OCI-LY7 (cell line): ENCODE measurements around the gene TREML2. TPM values are rescaled to one million over a fixed set of nuclear protein-coding genes. Genes with fewer than 3 reads are reported as not detected.

ENCODE experiments used
- BruUV-seq: library from RNA; stranded (reverse); fragments of 400-500 nt; replicated peaks from 2 replicates; lab custom pipeline; 2021; lab: Mats Ljungman, UMichigan
- CTCF ChIA-PET: fragments of 300-600 bp; sonication (Branson Sonifier 250); formaldehyde crosslinking; loops from one replicate; lab custom pipeline; 2022; ENCODE audit warnings: antibody characterized with exemption; ENCODE audit not compliant: unreplicated experiment; lab: Charles Lee
- POLR2A ChIA-PET: fragments of 300-600 bp; sonication (Branson Sonifier 250); formaldehyde crosslinking; loops from one replicate; lab custom pipeline; 2022; ENCODE audit warnings: antibody characterized with exemption; lab: Charles Lee
- DNase-seq: peaks from one replicate; pipeline ENCODE4 v3.0.0-alpha.2; 2015; ENCODE audit warnings: low spot score
- H2AFZ ChIP-seq: fragments of 200-600 bp; sonication (generic), shearing (Covaris generic); 2 replicates; pipeline ENCODE4 v1.6.1; 2014; ENCODE audit warnings: mild to moderate bottlenecking, antibody characterized with exemption, low read length, moderate library complexity
- H3K27ac ChIP-seq: fragments of 200-600 bp; sonication (generic); 2 replicates; pipeline ENCODE4 v1.5.1; 2014; ENCODE audit warnings: mixed run types, low read depth, mild to moderate bottlenecking, moderate library complexity, low read length, inconsistent platforms; ENCODE audit not compliant: poor library complexity, severe bottlenecking
- H3K36me3 ChIP-seq: fragments of 200-600 bp; sonication (generic); 2 replicates; pipeline ENCODE4 v1.6.1; 2014; ENCODE audit warnings: mild to moderate bottlenecking, antibody characterized with exemption, low read length, moderate library complexity, mixed read lengths; ENCODE audit not compliant: insufficient read depth
- H3K4me1 ChIP-seq: fragments of 200-600 bp; sonication (generic); 2 replicates; pipeline ENCODE4 v1.5.1; 2014; ENCODE audit warnings: mild to moderate bottlenecking, low read length; ENCODE audit not compliant: insufficient read depth, poor library complexity, severe bottlenecking
- H3K4me2 ChIP-seq: fragments of 200-600 bp; sonication (generic); 2 replicates; pipeline ENCODE4 v1.6.1; 2014; ENCODE audit warnings: mild to moderate bottlenecking, low read length
- H3K4me3 ChIP-seq: fragments of 200-600 bp; sonication (generic); 2 replicates; pipeline ENCODE4 v1.5.1; 2014; ENCODE audit warnings: mild to moderate bottlenecking, low read depth, low read length; ENCODE audit not compliant: poor library complexity, severe bottlenecking
- H3K79me2 ChIP-seq: fragments of 200-600 bp; sonication (generic); 2 replicates; pipeline ENCODE4 v1.6.1; 2016; ENCODE audit warnings: low read depth, mild to moderate bottlenecking, low read length, moderate library complexity, mixed read lengths; ENCODE audit not compliant: insufficient read depth
- H3K9me2 ChIP-seq: fragments of 200-600 bp; sonication (generic); 2 replicates; pipeline ENCODE4 v1.6.1; 2016; ENCODE audit warnings: mild to moderate bottlenecking, low read length, mixed read lengths; ENCODE audit not compliant: insufficient read depth
- H3K9me3 ChIP-seq: fragments of 200-600 bp; sonication (generic); 2 replicates; pipeline ENCODE4 v1.6.1; 2014; ENCODE audit warnings: mild to moderate bottlenecking, mixed run types, low read length, mixed read lengths
- H4K20me1 ChIP-seq: fragments of 200-600 bp; sonication (generic); 2 replicates; pipeline ENCODE4 v1.6.1; 2014; ENCODE audit warnings: mild to moderate bottlenecking, antibody characterized with exemption, low read length, moderate library complexity, mixed read lengths; ENCODE audit not compliant: insufficient read depth
- EZH2phosphoT487 ChIP-seq: fragments of 200-600 bp; sonication (generic); IDR thresholded peaks from 2 replicates; pipeline ENCODE4 v1.6.1; 2018; ENCODE audit warnings: low read depth, borderline replicate concordance, mild to moderate bottlenecking, mixed run types, antibody characterized with exemption, low read length, moderate library complexity, mixed read lengths
- intact Hi-C: fragments of 100-400 bp; cut with micrococcal nuclease; formaldehyde crosslinking; loops from one replicate; pipeline ENCODE4 v1.10.0; 2022; ENCODE audit not compliant: unreplicated experiment
- total RNA-seq, 2 experiments: library from RNA; depleted of rRNA in 1 of 2; stranded (reverse); fragments of >200 nt in 1 of 2; shearing (Covaris generic) in 1 of 2; gene quantifications; 2 replicates each; pipeline ENCODE4 v1.2.3, GENCODE V29; 2014 to 2022
- TF ChIP-seq, protein P1 (sequence below): fragments of 200-600 bp; sonication (generic); conservative IDR thresholded peaks from 2 replicates; pipeline ENCODE4 v1.5.1; 2014; ENCODE audit warnings: mild to moderate bottlenecking, antibody characterized with exemption, low read length, moderate library complexity, mixed read lengths

The TREML2 gene
- total RNA-seq, 2 experiments from 2014 or later: 5.5 to 17.4 TPM

- intact Hi-C loops: no loop called here
- Histone ChIP-seq H3K4me2 (no peak overlapping the region), H3K4me3 (no peak overlapping the region), H3K27ac (no peak overlapping the region), H4K20me1 (no peaks in the 10 kb centered on the region), H3K36me3 (no peaks in the 10 kb centered on the region), H3K4me1 (peaks cover 25% of the 10 kb centered on the region), H3K9me2 (no peaks in the 10 kb centered on the region), H3K79me2 (no peaks in the 10 kb centered on the region), H3K9me3 (no peaks in the 10 kb centered on the region), H2AFZ (no peak overlapping the region)
- POLR2A ChIA-PET: no interaction called here
- BruUV-seq: no TSS peak
- DNase-seq: no peak
- no peak for TF ChIP-seq EZH2phosphoT487
- TF ChIP-seq, protein P1, sequence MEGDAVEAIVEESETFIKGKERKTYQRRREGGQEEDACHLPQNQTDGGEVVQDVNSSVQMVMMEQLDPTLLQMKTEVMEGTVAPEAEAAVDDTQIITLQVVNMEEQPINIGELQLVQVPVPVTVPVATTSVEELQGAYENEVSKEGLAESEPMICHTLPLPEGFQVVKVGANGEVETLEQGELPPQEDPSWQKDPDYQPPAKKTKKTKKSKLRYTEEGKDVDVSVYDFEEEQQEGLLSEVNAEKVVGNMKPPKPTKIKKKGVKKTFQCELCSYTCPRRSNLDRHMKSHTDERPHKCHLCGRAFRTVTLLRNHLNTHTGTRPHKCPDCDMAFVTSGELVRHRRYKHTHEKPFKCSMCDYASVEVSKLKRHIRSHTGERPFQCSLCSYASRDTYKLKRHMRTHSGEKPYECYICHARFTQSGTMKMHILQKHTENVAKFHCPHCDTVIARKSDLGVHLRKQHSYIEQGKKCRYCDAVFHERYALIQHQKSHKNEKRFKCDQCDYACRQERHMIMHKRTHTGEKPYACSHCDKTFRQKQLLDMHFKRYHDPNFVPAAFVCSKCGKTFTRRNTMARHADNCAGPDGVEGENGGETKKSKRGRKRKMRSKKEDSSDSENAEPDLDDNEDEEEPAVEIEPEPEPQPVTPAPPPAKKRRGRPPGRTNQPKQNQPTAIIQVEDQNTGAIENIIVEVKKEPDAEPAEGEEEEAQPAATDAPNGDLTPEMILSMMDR: no peak
- CTCF ChIA-PET: interaction anchor here (0.6 kb wide), 1 partner anchor 132 kb away, joined by 5 read pairs; no protein-coding TSS in a partner anchor
These were observed 21.8 kb downstream of the TREML2 start for GRCh38 chr6:41179163-41179562.

DNA sequence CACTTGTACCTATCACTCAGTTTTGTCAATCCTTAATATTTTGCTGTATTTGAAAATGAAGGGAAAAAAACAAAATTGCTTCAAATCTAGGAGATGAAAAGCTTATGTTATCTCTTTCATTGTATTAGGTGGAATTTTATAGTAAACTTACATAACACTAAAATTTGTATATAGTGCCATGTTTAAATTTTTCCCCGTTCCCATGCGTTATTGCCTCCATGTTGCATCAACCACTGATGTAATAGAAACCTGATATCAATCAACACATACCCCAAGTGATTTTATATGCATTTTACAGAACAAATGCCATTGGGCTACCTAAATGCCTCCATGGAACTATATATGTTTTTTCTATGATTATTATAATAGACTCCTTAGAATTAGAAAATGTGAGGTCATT, 23.3 kb downstream of the TREML2 start:
- no peaks in the 10 kb centered on the region for H3K36me3 ChIP-seq
- H4K20me1 ChIP-seq: no peaks in the 10 kb centered on the region
- DNase-seq: no peak
- H3K27ac ChIP-seq: no peak overlapping the region
- no peak overlapping the region for H2AFZ ChIP-seq
- CTCF ChIA-PET: no interaction called here
- intact Hi-C loops: no loop called here
- no peaks in the 10 kb centered on the region for H3K79me2 ChIP-seq
- H3K9me2 ChIP-seq: no peaks in the 10 kb centered on the region
- no peak overlapping the region for H3K4me3 ChIP-seq
- POLR2A ChIA-PET: interaction anchor here (0.7 kb wide), 2 partner anchors 322 to 690 kb away, joined by 3 read pairs; no protein-coding TSS in a partner anchor
- H3K9me3 ChIP-seq: no peaks in the 10 kb centered on the region
- no TSS peak for BruUV-seq
- no peak for TF ChIP-seq EZH2phosphoT487
- TF ChIP-seq, protein P1: no peak
- no peak overlapping the region for H3K4me2 ChIP-seq
- peaks cover 20% of the 10 kb centered on the region for H3K4me1 ChIP-seq

DNA sequence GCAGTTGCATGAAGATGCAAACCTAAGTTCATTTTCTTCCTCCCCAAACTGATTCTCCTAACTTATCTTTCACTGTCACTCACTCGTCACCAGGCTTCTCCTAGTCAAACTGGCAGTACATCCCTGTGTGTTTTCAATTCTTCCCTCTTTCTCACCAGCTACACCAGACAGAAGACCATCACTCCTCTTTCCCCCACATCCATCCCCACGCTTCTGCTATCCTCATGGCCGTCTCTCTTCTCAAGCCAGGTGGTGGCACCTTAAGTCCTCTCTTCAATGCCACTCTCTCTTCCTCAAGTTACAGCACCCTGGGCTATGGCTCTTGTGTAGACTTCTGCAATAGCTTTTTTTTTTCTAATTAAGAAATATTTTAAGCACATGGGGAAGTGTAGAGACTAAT, 23.7 kb downstream of the TREML2 start:
- Histone ChIP-seq H3K27ac (no peak overlapping the region), H3K9me3 (no peaks in the 10 kb centered on the region), H3K4me3 (no peak overlapping the region), H3K79me2 (no peaks in the 10 kb centered on the region), H3K9me2 (no peaks in the 10 kb centered on the region), H3K36me3 (no peaks in the 10 kb centered on the region), H3K4me1 (peaks cover 16% of the 10 kb centered on the region), H4K20me1 (no peaks in the 10 kb centered on the region), H2AFZ (no peak overlapping the region), H3K4me2 (no peak overlapping the region)
- intact Hi-C loops: no loop called here
- ChIA-PET POLR2A (interaction anchor here (0.7 kb wide), 1 partner anchor 322 kb away, joined by 3 read pairs; no protein-coding TSS in a partner anchor), CTCF (no interaction called here)
- DNase-seq: peak; percentile 9
- no peak for TF ChIP-seq EZH2phosphoT487
- TF ChIP-seq, protein P1: 0 out of 2 replicates have a peak, but pooled peaks have one; percentile 9
- no TSS peak for BruUV-seq
